ENCODE measurements around the gene DSE.

Gene DSE

DNA sequence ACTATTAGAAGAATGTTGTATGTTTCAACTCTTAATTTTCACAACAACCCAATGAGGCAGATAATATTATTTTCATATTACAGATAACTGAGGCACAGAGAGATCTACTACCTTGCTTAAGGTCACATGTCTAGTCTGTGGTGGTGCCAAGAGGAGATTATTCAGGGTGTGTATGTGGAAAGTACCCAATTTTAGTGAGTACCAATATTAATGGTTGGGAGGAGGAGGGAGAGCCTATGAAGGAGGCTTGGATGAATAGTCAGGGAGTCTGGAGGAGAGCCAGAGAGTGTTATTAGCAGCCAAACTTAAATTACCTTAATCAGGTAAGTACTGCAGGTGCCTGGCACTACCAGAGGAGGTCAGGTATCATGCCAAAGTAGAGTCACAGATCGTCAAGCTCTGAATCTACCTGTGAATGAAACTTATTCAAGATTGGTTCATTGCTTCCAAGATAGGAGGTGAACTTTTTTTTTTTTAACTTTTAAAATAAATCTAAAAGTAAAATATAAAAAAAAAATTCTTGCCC is 79.5 kb downstream of the DSE start:
- no peak for DNase-seq

DNA sequence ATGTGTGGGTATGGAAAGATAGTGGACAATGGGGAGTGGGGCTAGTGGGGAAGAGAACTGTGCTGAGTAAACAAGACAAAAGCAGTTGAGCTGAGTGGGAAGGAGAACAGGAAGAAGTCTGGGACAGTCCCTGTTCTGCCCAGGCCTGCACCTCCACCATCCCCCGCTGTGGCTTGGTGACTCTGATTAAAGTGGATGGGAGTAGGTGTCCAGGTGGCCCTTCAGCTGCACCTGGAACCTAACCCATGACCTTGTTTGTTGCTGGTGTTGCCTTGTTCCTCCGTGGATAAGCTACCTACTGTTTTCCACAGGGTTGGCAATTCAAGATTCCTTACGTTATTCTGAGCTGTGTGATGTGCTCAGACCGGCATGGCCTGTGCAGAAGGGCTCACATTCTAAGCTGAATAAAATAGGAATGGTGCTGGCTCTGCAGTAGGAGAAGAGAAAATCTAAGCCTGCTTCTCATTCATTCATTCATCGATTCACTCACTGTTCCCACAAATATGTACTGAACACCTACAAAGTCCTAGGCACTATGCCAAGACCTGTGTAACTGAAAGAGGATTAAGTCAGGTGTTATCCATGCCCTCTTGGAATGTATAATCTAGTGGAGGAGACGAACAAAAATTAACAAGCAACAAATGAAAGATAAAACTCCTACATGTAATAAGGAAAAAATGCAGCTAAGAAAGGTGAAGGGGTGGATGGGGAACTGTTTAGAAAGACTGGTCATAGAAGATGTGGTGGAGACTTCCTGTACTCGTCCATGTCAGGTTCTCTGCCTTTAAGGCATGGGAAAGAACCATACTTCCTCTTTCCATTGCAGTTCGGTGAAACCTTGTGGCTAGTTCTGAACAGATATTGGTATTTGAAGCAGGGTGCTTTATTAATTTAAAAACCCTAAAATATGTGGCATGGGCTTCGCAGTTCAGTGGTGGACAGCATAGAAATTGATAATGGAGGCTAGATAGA is 80.3 kb downstream of the DSE start:
- no peak for DNase-seq

DNA sequence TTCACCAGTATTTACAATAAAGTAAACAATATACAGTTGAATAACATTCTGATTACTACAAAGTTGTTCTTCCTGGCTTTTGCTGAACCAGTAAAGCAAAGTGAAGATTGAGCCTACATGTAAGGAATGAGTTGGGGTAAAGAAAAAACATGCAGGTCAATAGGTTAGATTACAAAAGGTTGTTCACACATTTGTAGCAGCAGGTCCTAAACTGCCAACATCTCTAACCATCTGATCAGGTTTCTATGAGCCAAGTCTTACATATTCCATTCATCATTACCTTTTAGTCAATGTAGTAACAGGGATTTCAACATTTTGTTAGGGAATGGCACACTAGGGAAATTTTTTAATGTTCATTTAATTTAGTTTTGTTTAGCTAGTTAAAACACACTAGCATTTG is 81.2 kb downstream of the DSE start:
- no peak for DNase-seq

DNA sequence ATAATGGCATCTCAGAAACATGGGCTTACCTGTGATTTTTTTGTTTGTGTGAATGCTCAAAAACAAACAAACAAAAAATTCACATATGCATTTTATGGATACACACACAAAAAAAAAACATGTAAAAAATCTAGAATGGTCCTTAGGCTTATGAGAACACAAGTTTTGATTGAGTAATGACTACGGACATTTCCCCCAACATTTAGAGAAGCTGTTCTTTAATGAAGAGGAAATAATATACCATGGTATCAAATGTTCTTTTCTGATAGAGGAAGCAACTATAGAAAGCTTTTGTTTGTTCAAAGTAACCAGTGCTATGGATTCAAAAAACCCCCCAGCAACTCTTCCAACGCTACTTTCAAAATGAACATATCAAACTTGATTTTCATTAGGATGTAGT is 81.8 kb downstream of the DSE start:
- DNase-seq = no peak

DNA sequence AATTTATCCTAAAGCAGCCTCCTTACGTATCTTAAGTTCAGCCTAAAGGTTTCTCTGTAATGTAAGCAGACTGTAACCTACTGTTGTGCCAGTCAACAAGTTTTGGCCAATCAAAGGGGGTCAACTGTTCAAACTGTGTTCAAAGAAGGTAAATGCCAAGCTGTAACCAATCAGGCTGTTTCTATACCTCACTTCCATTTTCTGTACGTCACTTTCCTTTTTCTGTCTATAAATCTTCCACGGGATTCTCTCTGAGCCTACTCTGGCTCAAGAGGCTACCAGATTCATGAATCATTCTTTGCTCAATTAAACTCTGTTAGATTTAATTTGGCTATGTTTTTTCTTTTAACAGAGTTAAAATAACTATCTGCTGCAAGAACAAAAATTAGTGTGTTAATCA is 85.4 kb downstream of the DSE start:
- no peak for DNase-seq

DNA sequence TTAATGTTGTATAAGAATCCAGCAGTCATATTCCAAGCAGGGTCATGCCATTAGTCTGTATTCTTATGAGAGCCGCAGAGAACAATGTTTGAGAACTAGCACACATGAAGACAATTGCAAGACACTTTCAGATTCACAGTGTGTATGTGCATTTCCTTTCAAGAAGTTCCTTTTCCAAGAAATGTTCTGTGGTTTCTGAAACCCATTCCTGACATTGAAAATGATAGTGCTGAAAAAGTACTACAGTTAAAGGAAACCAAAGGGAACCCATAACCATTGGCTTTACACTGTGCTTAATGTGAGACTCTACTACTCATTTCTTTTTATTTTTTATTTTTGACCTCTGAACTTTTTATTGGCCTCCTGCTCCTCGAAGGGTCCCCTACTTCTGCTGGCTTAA is 86.2 kb downstream of the DSE start:
- DNase-seq = no peak

DNA sequence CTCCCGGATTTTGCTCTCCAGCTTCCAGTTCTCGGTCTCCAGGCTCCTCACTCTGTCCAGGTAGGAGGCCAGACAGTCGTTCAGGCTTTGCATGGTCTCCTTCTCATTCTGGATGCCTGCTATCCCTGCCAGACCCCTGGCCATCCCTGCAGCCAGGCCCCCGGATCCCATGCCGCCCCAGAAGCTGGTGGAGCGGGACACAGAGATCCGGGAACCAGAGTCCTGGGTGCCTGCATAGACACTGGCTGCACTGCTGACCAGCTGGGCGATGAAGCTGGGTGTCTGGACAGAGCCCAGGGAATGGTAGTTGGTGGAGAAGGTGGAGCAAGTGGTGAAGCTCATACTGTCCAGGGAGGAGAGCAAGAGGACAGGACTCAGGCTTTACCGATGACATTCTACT is 87.5 kb downstream of the DSE start:
- DNase-seq = no peak

DNA sequence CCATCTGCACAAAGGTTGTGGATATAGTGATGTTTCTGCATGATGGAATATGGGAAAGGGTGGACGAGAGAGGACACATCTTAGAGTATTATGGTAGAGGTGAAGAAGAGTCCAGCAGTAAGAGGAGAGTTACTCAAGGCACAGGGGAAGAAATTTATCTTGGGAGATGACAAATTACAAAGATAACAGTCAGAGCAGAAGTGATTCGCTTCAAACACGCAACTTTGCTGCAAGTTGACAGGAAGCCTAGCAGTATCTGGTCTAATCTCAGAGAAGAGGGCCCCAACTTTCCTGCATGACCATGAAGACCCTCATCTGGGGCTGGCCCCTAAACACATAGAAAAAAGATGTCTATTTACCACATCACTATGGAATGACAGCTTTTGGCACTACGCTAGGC is 89.2 kb downstream of the DSE start:
- no peak for DNase-seq

DNA sequence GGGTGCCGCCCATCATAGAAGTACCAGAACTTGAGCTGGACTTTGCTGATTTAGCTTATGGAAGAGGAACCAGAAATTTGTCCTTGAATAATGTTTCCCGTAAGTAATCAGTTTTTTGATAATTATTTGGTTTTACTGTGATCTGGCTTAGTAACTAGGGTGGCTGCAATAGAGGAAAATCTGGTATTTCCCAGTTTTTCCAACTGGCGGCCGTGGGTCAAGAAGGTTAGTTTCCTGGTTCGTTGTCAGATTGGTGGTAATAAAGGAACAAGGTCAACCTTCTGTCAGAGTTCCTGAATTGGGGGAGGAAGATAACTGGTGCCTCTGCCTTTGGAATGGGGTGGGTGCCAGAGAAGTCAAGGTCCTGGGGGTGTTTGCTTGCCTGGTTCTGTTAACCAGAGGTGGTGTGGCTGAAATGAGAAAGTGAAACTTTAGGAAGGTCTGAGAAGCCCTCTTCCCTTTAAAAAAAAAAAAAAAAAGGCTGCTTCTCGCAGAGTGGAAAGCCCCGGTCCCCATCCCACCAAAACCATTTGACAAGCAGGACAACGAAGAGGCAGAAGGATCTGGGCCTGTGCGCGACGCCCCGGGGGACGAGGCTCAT is 90.7 kb downstream of the DSE start, which contains the start of gene CALHM6:
CALHM6 (plus strand) TSS at position 45 of the 601 bp plus-strand sequence; CDS start at position 600, 555 bp downstream.
- DNase-seq = no peak

DNA sequence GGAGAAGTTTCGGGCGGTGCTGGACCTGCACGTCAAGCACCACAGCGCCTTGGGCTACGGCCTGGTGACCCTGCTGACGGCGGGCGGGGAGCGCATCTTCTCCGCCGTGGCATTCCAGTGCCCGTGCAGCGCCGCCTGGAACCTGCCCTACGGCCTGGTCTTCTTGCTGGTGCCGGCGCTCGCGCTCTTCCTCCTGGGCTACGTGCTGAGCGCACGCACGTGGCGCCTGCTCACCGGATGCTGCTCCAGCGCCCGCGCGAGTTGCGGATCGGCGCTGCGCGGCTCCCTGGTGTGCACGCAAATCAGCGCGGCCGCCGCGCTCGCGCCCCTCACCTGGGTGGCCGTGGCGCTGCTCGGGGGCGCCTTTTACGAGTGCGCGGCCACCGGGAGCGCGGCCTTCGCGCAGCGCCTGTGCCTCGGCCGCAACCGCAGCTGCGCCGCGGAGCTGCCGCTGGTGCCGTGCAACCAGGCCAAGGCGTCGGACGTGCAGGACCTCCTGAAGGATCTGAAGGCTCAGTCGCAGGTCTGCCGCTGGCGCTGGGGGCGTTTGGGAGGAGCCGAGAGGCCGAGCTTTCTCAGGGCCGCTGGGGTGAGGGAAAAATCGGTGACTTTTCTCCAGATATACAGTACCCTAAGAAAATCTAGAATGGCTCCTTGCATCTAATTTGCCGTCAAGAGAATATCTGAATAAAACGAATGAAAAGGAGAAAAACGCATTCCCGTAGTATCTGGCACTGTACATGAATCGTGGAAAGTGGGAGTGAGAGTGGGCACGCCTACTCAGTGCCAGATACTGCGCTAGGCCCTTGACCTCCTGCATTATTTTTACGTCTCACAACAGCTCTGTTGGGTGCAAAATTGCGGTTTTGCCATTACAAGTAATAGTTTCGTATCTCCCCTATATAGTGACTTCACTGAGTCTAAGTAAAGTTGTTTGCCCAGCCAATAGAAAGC is 91.5 kb downstream of the DSE start:
- peak; percentile 46 for DNase-seq

DNA sequence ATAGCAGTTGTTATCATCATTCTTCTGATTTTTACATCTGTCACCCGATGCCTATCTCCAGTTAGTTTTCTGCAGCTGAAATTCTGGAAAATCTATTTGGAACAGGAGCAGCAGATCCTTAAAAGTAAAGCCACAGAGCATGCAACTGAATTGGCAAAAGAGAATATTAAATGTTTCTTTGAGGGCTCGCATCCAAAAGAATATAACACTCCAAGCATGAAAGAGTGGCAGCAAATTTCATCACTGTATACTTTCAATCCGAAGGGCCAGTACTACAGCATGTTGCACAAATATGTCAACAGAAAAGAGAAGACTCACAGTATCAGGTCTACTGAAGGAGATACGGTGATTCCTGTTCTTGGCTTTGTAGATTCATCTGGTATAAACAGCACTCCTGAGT is 92.6 kb downstream of the DSE start:
- no peak for DNase-seq

DNA sequence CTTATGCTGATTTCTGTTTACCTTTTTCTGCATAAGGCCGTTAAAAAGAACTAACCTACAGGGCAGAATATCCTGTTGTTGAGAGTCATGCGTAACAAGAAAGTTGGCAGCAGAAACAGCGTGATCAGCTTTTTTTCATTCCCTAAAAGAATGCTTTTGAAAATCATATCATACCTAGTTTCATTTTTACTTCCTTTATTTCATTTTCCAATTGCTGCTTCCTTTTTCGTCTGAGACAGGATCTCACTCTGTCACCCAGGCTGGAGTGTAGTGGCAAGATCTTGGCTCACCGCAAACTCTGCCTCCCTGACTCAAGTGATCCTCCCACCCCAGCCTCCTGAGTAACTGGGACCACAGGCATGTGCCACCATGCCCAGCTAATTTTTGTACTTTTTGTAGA is 94.5 kb downstream of the DSE start:
- no peak for DNase-seq

DNA sequence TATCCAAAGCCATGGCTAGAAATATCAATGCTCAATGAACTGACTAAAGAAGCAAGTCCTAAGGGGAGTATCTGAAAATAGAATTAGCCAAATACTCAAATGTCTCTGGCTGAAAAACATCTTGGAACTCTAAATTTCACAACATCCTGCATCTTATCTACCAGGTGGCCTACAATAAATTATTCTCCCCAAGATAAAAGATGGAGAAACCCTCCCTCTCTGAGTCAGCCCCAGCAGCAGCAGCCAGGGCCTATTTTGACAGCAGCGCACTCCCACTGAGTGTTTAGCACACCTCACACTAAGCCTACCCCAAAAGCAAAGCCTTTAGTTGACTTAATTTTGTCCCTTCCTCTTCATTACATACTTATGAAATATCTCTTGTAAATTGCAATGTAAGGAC is 96.3 kb downstream of the DSE start:
- DNase-seq = no peak

DNA sequence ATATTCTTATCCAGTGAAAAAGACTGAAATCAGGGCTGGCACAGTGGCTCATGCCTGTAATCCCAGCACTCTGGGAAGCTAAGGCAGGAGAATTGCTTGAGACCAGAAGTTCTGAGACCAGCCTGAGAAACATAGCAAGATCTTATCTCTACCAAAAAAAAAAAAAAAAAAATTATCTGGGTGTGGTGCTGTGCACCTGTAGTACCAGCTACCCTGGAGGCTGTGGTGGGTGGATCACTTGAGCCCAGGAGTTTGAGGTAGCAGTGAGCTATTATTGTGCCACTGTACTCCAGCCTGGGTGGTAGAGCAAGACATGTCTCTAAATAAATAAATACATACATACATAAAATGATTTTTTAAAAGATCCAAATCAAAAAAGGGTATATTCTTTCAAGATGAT is 96.8 kb downstream of the DSE start:
- no peak for DNase-seq

DNA sequence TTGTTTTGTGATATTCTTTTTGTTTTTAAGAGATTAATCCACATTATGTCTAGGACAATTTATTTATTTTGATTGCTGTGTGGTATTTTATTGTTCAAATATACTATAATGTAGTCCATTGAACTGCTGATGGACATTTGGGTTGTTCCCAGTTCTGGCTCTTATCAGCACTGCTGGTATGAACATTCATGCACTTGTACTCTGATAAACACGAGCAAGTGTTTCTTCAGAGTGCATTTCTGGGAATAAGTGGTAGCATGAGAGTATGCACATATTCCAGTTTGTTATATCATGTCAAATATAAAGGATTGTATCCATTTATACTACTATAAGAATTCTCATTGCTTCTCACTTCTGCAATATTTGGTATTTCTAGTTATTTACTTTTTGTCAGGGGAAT is 97.5 kb downstream of the DSE start:
- DNase-seq = no peak

DNA sequence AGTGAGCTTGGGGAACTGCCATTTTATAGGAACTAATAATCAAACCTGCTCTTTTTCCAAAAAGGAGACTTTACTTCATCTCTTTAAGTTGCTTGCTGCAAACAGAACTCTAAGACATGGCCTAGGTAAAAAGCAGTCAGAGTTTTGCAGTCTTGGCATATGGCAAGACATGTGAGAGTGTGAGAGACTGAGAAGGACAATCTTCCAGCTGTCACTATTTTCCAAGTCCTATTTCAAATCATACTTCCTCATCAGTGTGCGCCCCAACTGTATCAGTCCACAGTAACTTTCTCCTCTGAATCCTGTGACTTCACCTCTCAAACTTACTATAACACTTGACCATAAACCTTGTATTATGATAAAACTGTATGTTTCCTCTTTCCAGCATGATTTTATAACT is 100.8 kb downstream of the DSE start:
- DNase-seq = no peak

DNA sequence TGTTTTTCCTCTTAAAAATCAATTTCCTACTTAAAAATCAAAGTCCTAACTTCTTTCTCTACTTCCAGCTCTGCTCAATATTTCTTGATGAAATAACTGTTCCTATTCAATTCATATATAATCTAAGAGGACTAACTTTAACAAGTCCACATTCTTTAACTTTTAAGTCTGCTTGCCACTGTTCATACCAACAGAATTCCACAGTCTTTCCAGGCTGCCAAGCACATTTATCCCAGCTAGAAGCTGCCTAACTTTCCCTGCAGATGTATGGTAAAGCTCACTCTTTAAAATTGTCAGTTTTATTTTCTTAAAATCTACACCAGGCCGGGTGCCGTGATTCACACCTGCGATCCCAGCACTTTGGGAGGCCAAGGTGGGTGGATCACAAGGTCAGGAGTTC is 102.0 kb downstream of the DSE start:
- DNase-seq = no peak

DNA sequence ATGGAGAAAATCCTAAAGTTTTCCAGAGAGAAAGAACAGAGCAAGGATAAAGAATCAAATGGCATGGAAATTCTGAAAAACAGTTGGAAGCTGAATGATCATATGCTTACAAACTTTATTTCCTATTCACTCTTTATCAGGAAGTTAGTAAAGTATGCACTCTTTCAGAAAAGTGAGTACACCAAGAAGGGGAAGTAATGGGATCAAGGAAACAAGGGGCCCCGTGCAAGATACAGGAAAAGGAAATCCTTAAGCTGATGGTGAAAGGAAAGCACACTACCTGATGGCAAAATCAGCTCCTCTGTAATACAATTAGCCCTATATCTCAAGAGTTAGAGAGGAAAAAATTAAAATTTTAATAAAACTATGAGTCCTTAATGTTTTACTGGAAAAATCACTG is 104.4 kb downstream of the DSE start:
- DNase-seq = no peak

DNA sequence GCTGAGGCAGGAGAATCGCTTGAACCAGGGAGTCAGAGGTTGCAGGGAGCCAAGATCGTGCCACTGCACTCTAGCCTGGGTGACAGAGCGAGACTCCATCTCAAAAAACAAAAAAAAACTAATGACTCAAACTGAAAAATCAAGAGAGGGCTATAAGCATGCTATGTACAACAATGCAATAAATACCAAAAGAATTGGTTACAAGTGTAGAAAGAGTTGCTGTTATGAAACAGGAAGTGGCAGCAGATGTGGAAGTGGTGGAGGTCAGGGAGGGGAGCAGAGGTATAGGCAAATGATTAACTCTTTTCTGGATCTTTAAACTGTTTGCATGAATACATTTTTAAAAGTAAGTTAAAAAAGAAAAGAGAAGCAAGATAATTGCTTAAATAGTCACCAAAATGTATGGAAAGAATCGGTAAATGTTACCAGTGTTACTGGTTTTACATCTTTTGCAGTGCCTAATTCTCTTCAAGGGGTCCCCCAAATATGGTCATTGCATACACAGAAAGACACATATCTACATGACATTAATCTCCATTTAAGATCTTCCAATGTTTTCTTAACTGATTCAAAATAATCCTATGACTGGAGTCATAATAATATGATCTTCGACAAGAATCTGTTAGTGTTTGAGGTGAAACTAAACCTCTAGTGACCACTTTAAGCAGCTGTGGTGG is 105.4 kb downstream of the DSE start:
- DNase-seq = no peak

DNA sequence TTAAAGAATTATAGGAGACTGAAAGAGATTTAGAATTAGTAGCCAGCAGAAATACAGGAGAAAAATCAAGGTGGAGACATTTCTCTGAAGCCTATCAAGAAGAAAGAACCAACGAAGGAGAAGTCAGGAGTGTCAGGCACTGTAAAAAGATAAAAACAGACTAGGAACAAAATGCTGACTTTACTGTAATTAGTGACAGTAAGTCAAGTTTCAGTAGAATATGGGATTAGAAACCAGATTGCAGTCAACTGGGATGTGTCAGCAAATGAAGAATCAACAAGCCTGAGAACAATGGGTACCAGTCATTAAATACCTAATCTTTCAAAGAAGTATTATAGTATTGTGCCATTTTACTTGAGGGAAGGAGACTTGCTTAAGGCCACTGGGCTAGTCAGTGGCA is 112.0 kb downstream of the DSE start:
- no peak for DNase-seq

DNA sequence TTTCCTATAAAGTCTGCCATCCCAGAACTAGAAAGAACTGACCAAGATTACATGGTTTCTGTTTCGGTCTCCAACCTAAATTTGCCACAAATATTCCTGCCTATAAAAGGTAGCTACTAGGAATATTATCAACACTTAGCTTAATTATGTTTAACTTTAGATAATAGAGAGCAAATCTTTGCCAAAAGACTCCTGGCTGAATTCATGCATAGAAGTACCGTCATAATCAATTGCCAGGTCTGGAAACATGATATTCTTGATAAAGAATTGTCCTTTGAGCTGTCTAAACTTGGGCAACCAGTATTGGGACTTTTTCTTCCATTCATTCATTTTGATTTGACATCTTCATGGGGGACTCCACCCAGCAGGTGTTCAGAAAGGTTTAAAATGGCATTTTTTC is 112.9 kb downstream of the DSE start:
- DNase-seq = no peak

DNA sequence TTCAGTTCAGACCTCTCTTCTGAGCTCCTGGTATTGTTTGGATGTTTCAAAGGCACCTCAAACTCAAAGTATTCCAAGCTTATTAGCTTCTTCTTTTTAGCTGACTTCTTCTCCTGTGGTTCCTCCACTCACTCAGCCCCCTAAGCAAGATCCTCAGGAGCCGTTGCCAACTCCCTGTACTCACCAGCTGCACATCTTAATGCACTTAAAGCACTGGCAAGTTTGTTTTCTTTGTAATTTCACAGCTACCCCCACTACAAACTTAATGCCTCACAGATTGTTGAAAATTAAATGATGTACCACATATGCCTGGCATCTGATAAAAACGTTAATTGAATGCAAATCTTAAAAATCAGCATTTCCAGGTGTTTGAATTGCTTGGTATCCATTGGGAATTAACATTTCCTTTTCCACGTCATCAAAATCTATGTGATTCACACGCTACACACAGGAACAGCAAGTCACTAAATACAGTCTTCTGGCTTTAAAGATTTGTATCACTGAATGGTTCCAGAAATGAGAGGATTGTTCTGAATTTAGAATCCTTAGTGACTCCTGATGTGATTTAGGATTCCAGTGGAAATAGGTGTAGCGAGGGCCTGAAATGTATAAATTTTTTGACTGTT is 114.9 kb downstream of the DSE start:
- no peak for DNase-seq

Measured in NCI-H526 treated with DMSO at 0.1 percent for 48 hours (cell line).